Aorta (tissue), 5 donors: Measurements from ENCODE around the gene BMPER. TPM values are rescaled to one million over a fixed set of nuclear protein-coding genes. Genes with fewer than 3 reads are reported as not detected.

Experiments
- ATAC-seq: fragments of 200-7000 bp; cut with Tn5 transposase; one replicate; pipeline ENCODE4 v1.9.1; 2022; ENCODE audit warnings: moderate library complexity; ENCODE audit not compliant: low FRiP score
- DNase-seq, 2 donors: peaks; one replicate each; pipeline ENCODE4 v3.0.0-alpha.2; 2020
- H3K27ac ChIP-seq, 2 donors: one replicate each; pipeline ENCODE4 v1.5.1; 2013; ENCODE audit warnings: low read length in 2 of 2, mild to moderate bottlenecking in 2 of 2, moderate library complexity in 2 of 2, control low read depth in 1 of 2, inconsistent platforms in 1 of 2, low read depth in 1 of 2
- H3K27me3 ChIP-seq, 2 donors: one replicate each; pipeline ENCODE4 v1.6.1; 2013; ENCODE audit warnings: control low read depth in 1 of 2, low read length in 1 of 2, mild to moderate bottlenecking in 1 of 2, moderate library complexity in 1 of 2; ENCODE audit not compliant: insufficient read depth in 2 of 2, control insufficient read depth in 1 of 2
- H3K36me3 ChIP-seq, 2 donors: one replicate each; pipeline ENCODE4 v1.6.1; 2013; ENCODE audit warnings: control low read depth in 1 of 2, low read length in 1 of 2, mild to moderate bottlenecking in 1 of 2; ENCODE audit not compliant: insufficient read depth in 2 of 2, control insufficient read depth in 1 of 2
- H3K4me1 ChIP-seq, 2 donors: one replicate each; pipeline ENCODE4 v1.6.1; 2013; ENCODE audit warnings: low read length in 2 of 2, control low read depth in 1 of 2, mild to moderate bottlenecking in 1 of 2, moderate library complexity in 1 of 2; ENCODE audit not compliant: insufficient read depth in 2 of 2, control insufficient read depth in 1 of 2
- H3K4me3 ChIP-seq, 2 donors: one replicate each; pipeline ENCODE4 v1.5.1; 2013; ENCODE audit warnings: low read length in 2 of 2, control low read depth in 1 of 2, mild to moderate bottlenecking in 1 of 2
- H3K9me3 ChIP-seq: one replicate; pipeline ENCODE4 v1.6.1; 2013; ENCODE audit warnings: mild to moderate bottlenecking, low read length; ENCODE audit not compliant: control insufficient read depth
- WGBS, 2 donors: extraction: QIAGEN DNeasy Blood & Tissue Kit; methylation state at CpG; one replicate each; pipeline ENCODE4 v1.1.7; 2013; 5-methylcytosine and 5-hydroxymethylcytosine counted together
- intact Hi-C, 2 donors: fragments of 100-400 bp; cut with DNase I; formaldehyde crosslinking; loops; one replicate each; pipeline versions ENCODE4 v1.14.2 to v1.15.0; 2022
- polyA plus RNA-seq, 2 donors: library from polyadenylated mRNA; stranded (reverse); fragments of 200-250 nt; gene quantifications; one replicate each; pipeline ENCODE4 v1.2.3, GENCODE V29; 2013
- total RNA-seq, 2 donors: library from RNA; stranded (reverse); fragmentation: NEBNext Ultra II Directional; extraction: Animal tissue kit (Norgen Biotek cat#: 25700); gene quantifications; one replicate each; pipeline ENCODE4 v1.2.1, GENCODE V29; 2021
- donor health status: healthy with polysubstance abuse.
- donor health status: Bipolar disorder and iron deficiency.
- donor health status: DM: no; HTN: no; CAD: no.
- donor health status: DM: no; HTN: no; CAD: no.
- donor health status: DM: yes; HTN: yes; CAD: no.

Gene BMPER
- total and polyA plus RNA-seq, 4 donors: 0.88 to 14.0 (median 1.7) TPM

DNA sequence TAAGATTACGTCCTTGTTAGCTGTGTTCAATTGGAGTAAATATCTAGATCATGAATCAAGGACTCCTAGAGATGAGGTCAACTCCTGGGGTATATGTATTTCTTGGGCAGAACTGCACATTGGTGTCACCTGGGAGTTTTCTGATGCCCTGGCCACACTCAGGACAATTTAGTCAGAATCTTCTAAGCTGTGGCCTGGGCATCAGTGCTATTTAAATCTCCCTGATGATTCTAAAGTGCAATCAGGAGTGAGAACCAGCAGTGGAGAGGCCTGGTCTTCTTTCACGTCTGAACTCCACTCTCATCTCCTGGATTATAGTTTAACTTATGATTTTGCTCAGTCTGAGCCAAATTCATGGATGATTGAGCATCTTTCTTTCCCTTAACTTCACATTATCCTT, 218.0 kb downstream of the BMPER start:
- no peak for ATAC-seq
- H3K27me3 ChIP-seq: peaks cover 0 to 4% of the 10 kb centered on the region in 2 donors
- peaks cover 5% of the 10 kb centered on the region for H3K9me3 ChIP-seq
- H3K4me3 ChIP-seq: no peak overlapping the region
- H3K4me1 ChIP-seq: no peaks in the 10 kb centered on the region
- H3K36me3 ChIP-seq: no peaks in the 10 kb centered on the region
- WGBS, 2 donors: 67% methylated on average over 2 of the region's 2 CpGs
- no peak for DNase-seq
- intact Hi-C loops: no loop called here
- H3K27ac ChIP-seq: no peak overlapping the region

DNA sequence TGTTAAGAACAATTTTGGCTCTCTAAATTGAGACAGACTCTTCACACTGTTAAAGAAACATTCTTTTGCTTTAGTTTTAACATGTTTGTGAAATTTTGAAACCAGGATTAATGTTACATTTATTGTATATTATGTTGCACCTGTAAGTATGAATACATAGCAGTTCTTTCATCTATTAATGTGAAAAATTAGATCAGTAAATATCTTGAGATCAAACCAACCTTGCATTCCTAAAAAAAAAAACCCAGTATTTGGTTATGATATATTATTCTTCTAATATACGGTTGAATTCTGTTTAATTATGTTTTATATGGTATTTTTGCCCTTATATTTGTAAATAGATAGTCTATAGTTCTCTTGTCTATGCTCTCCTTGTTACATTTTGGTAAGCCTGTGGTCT, 219.4 kb downstream of the BMPER start:
- no peak overlapping the region for H3K4me3 ChIP-seq
- no peaks in the 10 kb centered on the region for H3K36me3 ChIP-seq
- intact Hi-C loops: no loop called here
- H3K27me3 ChIP-seq: peaks cover 0 to 4% of the 10 kb centered on the region in 2 donors
- peaks cover 5% of the 10 kb centered on the region for H3K9me3 ChIP-seq
- 56 to 60% methylated on average over 1 of the region's 1 CpG for WGBS, 2 donors
- no peak overlapping the region for H3K27ac ChIP-seq
- no peaks in the 10 kb centered on the region for H3K4me1 ChIP-seq
- ATAC-seq (no peak), DNase-seq (no peak)

- intact Hi-C loops: no loop called here
- ATAC-seq: no peak
These were observed 223.4 kb downstream of the BMPER start for GRCh38 chr7:34128762-34129161.

DNA sequence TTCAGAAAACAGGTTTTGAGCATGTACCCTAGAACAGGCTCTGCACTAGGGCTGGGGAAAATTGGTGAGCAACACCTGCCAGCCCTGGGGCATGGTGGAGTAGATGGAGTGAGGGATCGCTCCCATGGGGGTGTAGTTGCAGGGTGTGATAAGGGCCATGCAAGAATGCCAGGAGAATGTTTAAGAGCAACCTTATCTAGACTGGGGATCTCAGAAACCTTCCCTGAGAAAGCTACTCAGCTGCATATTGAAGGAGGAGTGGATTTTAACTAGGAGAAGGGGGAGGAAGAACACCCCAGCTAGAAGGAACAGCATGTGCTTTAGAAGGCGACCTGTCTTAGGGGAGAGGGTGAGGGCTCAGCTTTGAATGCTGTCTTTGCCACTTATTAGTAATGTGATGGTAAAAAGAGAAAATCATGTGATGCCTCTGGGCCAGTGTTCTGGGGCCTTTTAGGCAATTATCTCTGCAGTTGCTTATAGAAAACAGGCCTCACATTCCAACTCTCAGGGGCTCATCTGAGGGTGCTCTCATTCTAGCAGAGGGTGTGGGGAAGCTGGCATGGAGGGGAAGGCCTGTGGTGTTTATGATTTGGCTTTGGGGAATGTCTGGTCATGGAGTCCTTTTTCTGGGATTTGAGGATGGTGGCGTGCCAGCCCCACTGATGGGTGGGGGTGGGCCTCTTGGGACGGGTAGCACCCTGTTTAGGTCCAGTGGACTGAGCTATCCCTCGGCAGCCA, 225.4 kb downstream of the BMPER start:
- intact Hi-C loops: no loop called here
- H3K27ac ChIP-seq: no peak overlapping the region
- H3K4me3 ChIP-seq: no peak overlapping the region
- DNase-seq (no peak), ATAC-seq (no peak)
- 70 to 71% methylated on average over 5 of the region's 5 CpGs for WGBS, 2 donors
- H3K36me3 ChIP-seq: no peaks in the 10 kb centered on the region
- H3K9me3 ChIP-seq: peaks cover 1% of the 10 kb centered on the region
- H3K4me1 ChIP-seq: no peaks in the 10 kb centered on the region
- peaks cover 0 to 4% of the 10 kb centered on the region in 2 donors for H3K27me3 ChIP-seq

More at GRCh38 chr7:34128762-34129161, 223.4 kb downstream of the BMPER start:
- Histone ChIP-seq H3K27ac (no peak overlapping the region), H3K9me3 (peaks cover 3% of the 10 kb centered on the region), H3K36me3 (no peaks in the 10 kb centered on the region), H3K4me3 (no peak overlapping the region), H3K4me1 (no peaks in the 10 kb centered on the region), H3K27me3 (peaks cover 0 to 4% of the 10 kb centered on the region in 2 donors)
- DNase-seq: no peak
- 44 to 50% methylated on average over 5 of the region's 5 CpGs for WGBS, 2 donors

DNA sequence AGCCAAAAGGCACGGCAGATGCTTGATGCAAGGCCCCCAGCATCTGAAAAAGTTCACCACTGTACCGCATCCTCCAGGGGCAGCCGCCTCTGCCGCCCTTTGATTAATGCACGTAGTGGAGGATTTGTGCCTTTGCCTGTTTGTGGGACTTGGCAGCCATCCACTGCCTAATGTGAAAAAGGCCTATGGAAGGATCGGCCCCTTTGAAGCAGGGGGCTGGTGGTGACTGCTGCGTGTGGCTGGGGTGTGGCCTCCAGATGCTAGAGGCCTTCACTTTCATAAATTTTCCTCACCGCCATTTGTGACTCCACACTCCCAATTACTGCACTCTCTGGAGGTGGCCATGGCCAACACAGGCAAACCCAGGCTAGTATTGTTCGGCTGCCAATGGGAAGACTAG, 226.0 kb downstream of the BMPER start:
- no peaks in the 10 kb centered on the region for H3K36me3 ChIP-seq
- no peak for DNase-seq
- H3K27ac ChIP-seq: no peak overlapping the region
- WGBS, 2 donors: 43 to 47% methylated on average over 9 of the region's 9 CpGs
- H3K4me1 ChIP-seq: no peaks in the 10 kb centered on the region
- H3K27me3 ChIP-seq: peaks cover 0 to 4% of the 10 kb centered on the region in 2 donors
- no peaks in the 10 kb centered on the region for H3K9me3 ChIP-seq
- no peak for ATAC-seq
- intact Hi-C loops: no loop called here
- H3K4me3 ChIP-seq: no peak overlapping the region

GRCh38 chr7:34133356-34133982, 228.1 kb downstream of the BMPER start:
- Histone ChIP-seq H3K4me1 (no peaks in the 10 kb centered on the region), H3K36me3 (no peaks in the 10 kb centered on the region), H3K4me3 (no peak overlapping the region), H3K9me3 (no peaks in the 10 kb centered on the region), H3K27ac (no peak overlapping the region), H3K27me3 (peaks cover 0 to 2% of the 10 kb centered on the region in 2 donors)
- intact Hi-C loops: no loop called here
- ATAC-seq (no peak), DNase-seq (no peak)
- WGBS, 2 donors: 70 to 73% methylated on average over 8 of the region's 8 CpGs

- peak; percentile 67 to 88 for DNase-seq
- no peaks in the 10 kb centered on the region for H3K36me3 ChIP-seq
- intact Hi-C loops: no loop called here
These were observed 228.8 kb downstream of the BMPER start for GRCh38 chr7:34133983-34134782.

GRCh38 chr7:34135924-34136323, 230.6 kb downstream of the BMPER start:
- Histone ChIP-seq H3K27me3 (peaks cover 0 to 3% of the 10 kb centered on the region in 2 donors), H3K36me3 (no peaks in the 10 kb centered on the region), H3K4me3 (no peak overlapping the region), H3K9me3 (no peaks in the 10 kb centered on the region), H3K27ac (no peak overlapping the region), H3K4me1 (no peaks in the 10 kb centered on the region)
- ATAC-seq: no peak
- WGBS, 2 donors: 39 to 43% methylated on average over 4 of the region's 4 CpGs
- DNase-seq: no peak
- intact Hi-C loops: no loop called here

More at GRCh38 chr7:34133983-34134782, 228.8 kb downstream of the BMPER start:
- Histone ChIP-seq H3K27ac (no peak overlapping the region), H3K9me3 (no peaks in the 10 kb centered on the region), H3K4me3 (no peak overlapping the region), H3K4me1 (no peaks in the 10 kb centered on the region), H3K27me3 (peaks cover 0 to 3% of the 10 kb centered on the region in 2 donors)
- 34 to 35% methylated on average over 12 of the region's 12 CpGs for WGBS, 2 donors
- peak; percentile 79 for ATAC-seq
